Lower leg skin (tissue), 3 donors: ENCODE measurements around the gene LRRC15.

Source experiments
- POLR2A ChIP-seq, 2 donors: fragments of 450-650 bp; IDR thresholded peaks; one replicate each; pipeline ENCODE4 v1.6.1; 2016 to 2017; ENCODE audit warnings: antibody characterized with exemption in 2 of 2, mild to moderate bottlenecking in 1 of 2, moderate library complexity in 1 of 2
- TF ChIP-seq, protein P1 (sequence below), 3 donors: fragments of 450-650 bp; IDR thresholded peaks; one replicate each; pipeline ENCODE4 v1.5.1; 2016; ENCODE audit warnings: antibody characterized with exemption in 3 of 3, mild to moderate bottlenecking in 3 of 3, moderate library complexity in 2 of 3

DNA sequence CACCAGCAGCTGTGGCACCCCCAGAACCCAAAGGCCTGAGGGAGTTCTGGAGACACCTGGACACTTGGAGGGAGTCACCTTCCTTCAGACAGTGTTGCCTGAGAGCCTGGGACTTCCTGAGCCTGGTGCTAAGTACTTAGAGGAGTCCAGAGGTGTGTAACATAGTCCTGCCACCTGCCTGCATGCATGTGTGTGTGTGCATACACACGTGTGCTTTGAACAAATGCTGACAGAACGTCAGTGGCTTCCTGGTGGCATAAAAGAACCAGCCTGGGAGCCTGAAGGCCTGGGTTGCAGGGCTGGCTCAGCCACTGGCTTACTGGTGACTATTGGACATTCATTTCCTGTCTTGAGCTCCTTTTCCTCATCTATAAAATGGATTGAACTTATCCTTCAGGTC is 15.2 kb downstream of the LRRC15 start:
- TF ChIP-seq, protein P1, sequence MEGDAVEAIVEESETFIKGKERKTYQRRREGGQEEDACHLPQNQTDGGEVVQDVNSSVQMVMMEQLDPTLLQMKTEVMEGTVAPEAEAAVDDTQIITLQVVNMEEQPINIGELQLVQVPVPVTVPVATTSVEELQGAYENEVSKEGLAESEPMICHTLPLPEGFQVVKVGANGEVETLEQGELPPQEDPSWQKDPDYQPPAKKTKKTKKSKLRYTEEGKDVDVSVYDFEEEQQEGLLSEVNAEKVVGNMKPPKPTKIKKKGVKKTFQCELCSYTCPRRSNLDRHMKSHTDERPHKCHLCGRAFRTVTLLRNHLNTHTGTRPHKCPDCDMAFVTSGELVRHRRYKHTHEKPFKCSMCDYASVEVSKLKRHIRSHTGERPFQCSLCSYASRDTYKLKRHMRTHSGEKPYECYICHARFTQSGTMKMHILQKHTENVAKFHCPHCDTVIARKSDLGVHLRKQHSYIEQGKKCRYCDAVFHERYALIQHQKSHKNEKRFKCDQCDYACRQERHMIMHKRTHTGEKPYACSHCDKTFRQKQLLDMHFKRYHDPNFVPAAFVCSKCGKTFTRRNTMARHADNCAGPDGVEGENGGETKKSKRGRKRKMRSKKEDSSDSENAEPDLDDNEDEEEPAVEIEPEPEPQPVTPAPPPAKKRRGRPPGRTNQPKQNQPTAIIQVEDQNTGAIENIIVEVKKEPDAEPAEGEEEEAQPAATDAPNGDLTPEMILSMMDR (IDR thresholded peaks at IDR 0.05), result no peak
- no peak for TF ChIP-seq POLR2A (IDR thresholded peaks at IDR 0.05)
